BJ (cell line): ENCODE results near the gene PRSS56. TPM values are rescaled to one million over a fixed set of nuclear protein-coding genes. Genes with fewer than 3 reads are reported as not detected.

Source experiments
- CTCF ChIA-PET: fragments of 350-600 bp; formaldehyde crosslinking; extraction: SDS; loops from one replicate; lab custom pipeline; 2021; ENCODE audit warnings: antibody characterized with exemption, inconsistent platforms; lab: Yijun Ruan, JAX
- POLR2A ChIA-PET: fragments of 300-600 bp; sonication (Branson Sonifier 250); formaldehyde crosslinking; extraction: SDS; loops from one replicate; lab custom pipeline; 2021; ENCODE audit warnings: antibody characterized with exemption; lab: Charles Lee
- DNase-seq: peaks from one replicate; pipeline ENCODE4 v3.0.0-alpha.2; 2011; ENCODE audit warnings: low read depth
- H3K27me3 ChIP-seq: 2 replicates; pipeline ENCODE4 v1.6.0; 2011; ENCODE audit warnings: low read length; ENCODE audit not compliant: control insufficient read depth, insufficient read depth
- H3K36me3 ChIP-seq: 2 replicates; pipeline ENCODE4 v1.5.1; 2011; ENCODE audit warnings: low read length; ENCODE audit not compliant: control insufficient read depth, insufficient read depth
- H3K4me3 ChIP-seq: 2 replicates; pipeline ENCODE4 v1.5.1; 2011; ENCODE audit warnings: low read depth, mild to moderate bottlenecking, control low read depth, low read length
- CTCF ChIP-seq: IDR thresholded peaks from 2 replicates; pipeline ENCODE4 v1.5.1; 2011; ENCODE audit warnings: low read depth, mild to moderate bottlenecking, control low read depth, inconsistent platforms, low read length, moderate library complexity; ENCODE audit not compliant: insufficient read depth
- polyA plus RNA-seq: library from polyadenylated mRNA; depleted of rRNA; stranded (reverse); fragments of >200 nt; gene quantifications from 2 replicates; pipeline ENCODE4 v1.2.3, GENCODE V29; 2011

The PRSS56 gene
- polyA plus RNA-seq, 1 experiment, result not detected

- Histone ChIP-seq H3K27me3 (peaks cover 24% of the 10 kb centered on the region), H3K36me3 (no peaks in the 10 kb centered on the region), H3K4me3 (no peak overlapping the region)
- POLR2A ChIA-PET, result no interaction called here
- CTCF ChIA-PET, result no interaction called here
- no peak for TF ChIP-seq CTCF
- no peak for DNase-seq
These were observed 6.3 kb downstream of the PRSS56 start for GRCh38 chr2:232526372-232526941.

- Histone ChIP-seq H3K27me3 (peaks cover 17% of the 10 kb centered on the region), H3K36me3 (no peaks in the 10 kb centered on the region), H3K4me3 (no peak overlapping the region)
- DNase-seq, result no peak
- POLR2A ChIA-PET, result interaction anchor here (0.6 kb wide), 1 partner anchor 601 kb away, joined by 3 read pairs; no protein-coding TSS in a partner anchor
- no peak for TF ChIP-seq CTCF
- CTCF ChIA-PET, result interaction anchor here (0.6 kb wide), 1 partner anchor 117 kb away, joined by 3 read pairs; no protein-coding TSS in a partner anchor
These were observed 7.8 kb downstream of the PRSS56 start for GRCh38 chr2:232527905-232528470.

- Histone ChIP-seq H3K36me3 (no peaks in the 10 kb centered on the region), H3K4me3 (no peak overlapping the region), H3K27me3 (peaks cover 9% of the 10 kb centered on the region)
- ChIA-PET CTCF (interaction anchor here (0.6 kb wide), 1 partner anchor 116 kb away, joined by 3 read pairs; no protein-coding TSS in a partner anchor), POLR2A (no interaction called here)
- no peak for DNase-seq
- no peak for TF ChIP-seq CTCF
These were observed 8.7 kb downstream of the PRSS56 start for GRCh38 chr2:232528746-232529460.

- POLR2A ChIA-PET, result no interaction called here
These were observed 9.8 kb downstream of the PRSS56 start for GRCh38 chr2:232529806-232530547.

More at GRCh38 chr2:232529806-232530547, 9.8 kb downstream of the PRSS56 start:
- peaks cover 3% of the 10 kb centered on the region for H3K27me3 ChIP-seq
- no peak overlapping the region for H3K4me3 ChIP-seq
- DNase-seq, result no peak
- no peaks in the 10 kb centered on the region for H3K36me3 ChIP-seq
- CTCF ChIA-PET, result interaction anchor here (1.2 kb wide), 1 partner anchor 624 kb away, joined by 4 read pairs; no protein-coding TSS in a partner anchor
- TF ChIP-seq CTCF, result no peak
